Anterior cingulate cortex (tissue), 58 donors: ENCODE data around the gene ITGA4.

Experiments
- DNase-seq, 58 donors: peaks; one replicate each; lab custom pipeline; 2025; lab: John Stamatoyannopoulos, UW

The ITGA4 gene

DNA sequence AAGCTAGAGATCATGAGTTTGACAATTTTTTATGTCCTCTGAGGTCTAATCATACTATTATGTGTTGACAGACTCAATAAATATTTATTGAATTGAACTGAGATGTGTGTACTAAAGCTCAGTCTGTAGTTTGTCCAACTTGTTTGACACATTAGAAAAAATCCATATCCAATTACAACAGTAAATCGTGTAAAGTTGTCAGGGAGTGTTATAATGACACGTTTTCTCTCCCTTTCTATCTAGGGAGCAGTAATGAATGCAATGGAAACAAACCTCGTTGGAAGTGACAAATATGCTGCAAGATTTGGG is 28.4 kb downstream of the ITGA4 start:
- DNase-seq, result no peak

- DNase-seq, result no peak
Observed at GRCh38 chr2:181499231-181499630, 42.0 kb downstream of the ITGA4 start.

- no peak for DNase-seq
Observed at GRCh38 chr2:181500201-181500600, 43.0 kb downstream of the ITGA4 start.

DNA sequence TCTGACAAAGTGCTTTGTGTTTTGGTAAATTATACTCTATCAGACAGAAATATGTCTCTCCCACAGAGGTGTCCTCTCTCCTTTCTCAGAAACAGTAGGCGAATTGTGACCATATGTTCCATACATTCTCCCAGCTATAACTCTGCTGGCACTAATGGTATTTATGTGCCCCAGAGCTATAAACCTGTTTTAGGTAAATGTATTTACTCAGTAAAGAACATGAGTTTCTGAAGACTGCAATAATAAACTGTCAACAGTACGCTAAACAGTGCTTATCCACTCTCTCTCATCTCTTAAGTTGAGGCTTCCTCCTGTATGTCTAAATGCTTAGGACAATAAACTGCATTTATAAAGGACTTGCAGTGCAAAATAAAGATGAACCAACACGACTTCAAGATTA is 58.5 kb downstream of the ITGA4 start:
- no peak for DNase-seq

- no peak for DNase-seq
Observed at GRCh38 chr2:181516992-181517391, 59.8 kb downstream of the ITGA4 start.

DNA sequence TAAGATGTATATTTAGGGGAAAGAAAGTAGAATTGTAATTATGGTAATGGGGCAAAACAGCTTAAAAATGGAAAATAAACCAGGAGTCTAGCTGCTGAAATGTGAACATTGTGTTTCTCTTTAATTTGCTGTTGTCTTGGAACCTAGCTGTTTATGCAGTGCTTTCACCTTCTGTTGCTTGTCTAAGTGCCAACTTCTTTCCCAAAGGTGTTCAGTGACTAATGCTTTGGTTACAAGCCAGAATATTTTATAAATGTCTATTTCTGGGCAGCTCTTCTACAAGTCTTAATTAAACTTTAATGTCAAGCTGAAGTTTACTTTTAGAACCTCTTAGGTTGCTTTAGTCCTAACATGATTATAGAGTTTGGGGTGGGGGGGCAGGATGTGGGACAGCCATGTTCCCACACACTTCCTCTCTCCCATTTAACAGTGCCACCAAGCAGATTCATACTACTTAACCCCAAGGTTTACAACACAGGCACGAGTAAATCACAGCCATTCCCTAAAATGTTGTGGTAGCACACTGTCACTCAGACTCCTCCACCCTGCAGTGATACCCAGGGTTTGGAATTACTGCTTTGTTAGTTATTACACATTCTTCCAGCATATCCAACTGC is 60.6 kb downstream of the ITGA4 start:
- no peak for DNase-seq

GRCh38 chr2:181520253-181520652 is 63.1 kb downstream of the ITGA4 start:
- DNase-seq, result no peak

- no peak for DNase-seq
Observed at GRCh38 chr2:181523756-181524155, 66.6 kb downstream of the ITGA4 start.

GRCh38 chr2:181526014-181526413 is 68.8 kb downstream of the ITGA4 start:
- no peak for DNase-seq

- DNase-seq, result no peak
Observed at GRCh38 chr2:181527058-181527457, 69.9 kb downstream of the ITGA4 start.

DNA sequence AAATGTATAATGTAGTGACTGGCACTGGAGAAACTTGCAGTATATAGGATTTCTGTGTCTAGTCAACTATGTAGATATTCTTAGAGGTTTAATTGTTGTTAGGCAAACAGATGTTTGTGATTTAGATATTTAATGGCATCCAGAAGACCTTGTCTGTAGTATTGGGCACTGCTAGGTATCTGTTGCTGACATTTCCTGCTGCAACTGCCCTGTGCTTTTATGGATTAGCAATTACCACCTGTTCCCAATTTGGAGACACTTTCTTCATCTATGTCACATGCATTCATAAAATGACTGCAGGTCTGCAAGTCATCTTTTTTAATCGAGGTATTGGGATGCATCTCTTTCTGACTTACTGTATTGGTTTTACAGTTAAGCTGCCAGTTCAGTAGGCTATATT is 71.3 kb downstream of the ITGA4 start:
- DNase-seq, result no peak

DNA sequence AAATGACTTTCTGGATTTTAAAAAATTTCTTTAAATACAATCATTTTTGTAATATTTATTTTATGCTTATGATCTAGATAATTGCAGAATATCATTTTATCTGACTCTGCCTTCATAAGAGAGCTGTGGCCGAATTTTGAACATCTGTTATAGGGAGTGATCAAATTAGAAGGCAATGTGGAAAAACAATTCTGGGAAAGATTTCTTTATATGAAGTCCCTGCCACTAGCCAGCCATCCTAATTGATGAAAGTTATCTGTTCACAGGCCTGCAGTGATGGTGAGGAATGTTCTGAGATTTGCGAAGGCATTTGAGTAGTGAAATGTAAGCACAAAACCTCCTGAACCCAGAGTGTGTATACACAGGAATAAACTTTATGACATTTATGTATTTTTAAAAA is 79.5 kb downstream of the ITGA4 start:
- DNase-seq, result no peak

DNA sequence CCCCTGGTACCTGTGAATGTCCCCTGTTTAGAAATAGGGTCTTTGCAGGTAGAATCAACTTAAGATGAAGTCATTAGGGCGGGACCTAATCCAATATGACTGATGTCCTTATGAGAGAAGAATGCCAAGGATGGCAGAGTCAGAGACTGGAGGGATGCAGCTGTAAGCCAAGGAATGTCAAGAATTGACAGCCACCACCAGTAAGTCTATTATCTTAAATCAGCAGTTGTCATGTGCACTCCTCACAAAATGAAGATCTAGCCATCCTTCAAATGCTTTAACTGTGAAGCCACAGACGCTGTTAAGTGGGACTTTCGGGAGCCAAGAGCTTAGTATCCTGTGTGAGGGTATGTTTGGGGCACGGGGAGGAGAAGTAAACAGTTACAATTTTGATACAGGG is 83.2 kb downstream of the ITGA4 start:
- no peak for DNase-seq

DNA sequence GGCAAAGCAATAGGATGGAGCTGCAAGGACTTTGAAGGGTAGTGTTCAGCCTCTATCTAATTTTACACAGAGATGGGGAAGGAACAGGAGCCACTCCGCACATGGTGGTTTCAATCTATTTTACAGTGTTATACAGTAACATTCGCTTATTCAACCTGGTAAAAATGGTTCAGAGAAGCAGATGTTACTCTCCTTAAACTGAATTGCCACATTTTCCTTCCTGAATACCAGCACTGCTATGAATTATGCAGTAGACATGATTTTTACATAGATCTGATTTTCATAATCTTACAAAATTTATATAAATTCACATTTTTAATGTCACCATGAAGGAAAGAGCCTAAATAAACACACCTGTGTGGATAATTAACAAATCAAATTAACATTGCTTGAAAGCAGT is 85.0 kb downstream of the ITGA4 start:
- DNase-seq, result no peak

GRCh38 chr2:181546086-181546485 is 88.9 kb downstream of the ITGA4 start:
- no peak for DNase-seq

- DNase-seq, result no peak
Observed at GRCh38 chr2:181552808-181553207, 95.6 kb downstream of the ITGA4 start.

DNA sequence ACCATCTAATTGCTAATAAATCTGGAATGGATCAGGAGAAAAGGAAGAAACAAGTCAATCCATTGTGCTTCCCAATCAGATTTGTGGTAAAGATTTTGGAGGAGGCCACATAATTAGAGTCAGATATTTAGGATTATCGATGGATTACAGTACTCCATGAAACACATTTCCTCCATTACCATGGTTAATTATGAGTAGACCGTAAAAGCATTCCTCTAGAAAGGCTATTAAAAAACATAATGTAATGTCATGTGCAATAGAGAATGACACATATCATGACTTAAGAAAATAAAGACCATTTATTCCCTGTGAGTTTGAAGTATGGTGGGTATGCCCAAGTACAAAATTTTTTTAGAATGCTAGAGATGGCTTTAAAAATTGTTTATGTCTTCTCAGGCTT is 96.1 kb downstream of the ITGA4 start:
- DNase-seq, result no peak

DNA sequence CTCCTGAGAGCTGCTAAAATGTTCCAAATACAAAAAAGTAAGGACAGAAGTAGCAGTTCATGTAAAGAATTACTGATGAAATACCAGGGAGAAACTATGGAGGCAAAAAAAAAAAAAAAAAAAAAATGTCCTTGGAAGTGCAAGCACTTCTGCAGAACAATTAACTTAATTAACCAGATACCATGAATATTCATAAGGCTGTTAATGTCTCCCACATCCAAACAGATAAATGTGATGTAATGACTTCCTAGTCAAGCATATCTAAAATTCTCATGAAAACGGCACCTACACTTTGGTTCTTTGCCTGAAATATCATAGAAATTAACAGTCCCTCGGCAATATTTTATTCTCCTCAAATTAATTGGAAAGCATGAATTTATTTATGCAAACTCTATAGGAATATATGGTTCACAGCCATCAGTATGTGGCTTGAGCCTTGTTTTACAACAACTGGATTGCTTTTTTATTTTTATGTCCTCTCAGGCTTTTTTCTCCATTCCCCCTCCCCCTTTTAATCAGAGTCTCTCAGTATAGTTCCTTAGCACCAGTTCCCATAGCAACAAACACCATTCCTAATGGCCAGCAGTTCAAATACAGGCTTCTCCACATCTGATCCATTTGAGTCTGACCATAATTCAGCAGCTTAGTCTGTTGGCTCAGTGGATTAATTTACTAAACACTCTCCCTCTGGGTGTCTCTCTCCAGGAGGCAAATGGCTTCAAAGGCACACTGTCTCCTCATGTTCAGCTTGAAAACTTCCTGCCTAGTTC is 97.1 kb downstream of the ITGA4 start:
- no peak for DNase-seq

DNA sequence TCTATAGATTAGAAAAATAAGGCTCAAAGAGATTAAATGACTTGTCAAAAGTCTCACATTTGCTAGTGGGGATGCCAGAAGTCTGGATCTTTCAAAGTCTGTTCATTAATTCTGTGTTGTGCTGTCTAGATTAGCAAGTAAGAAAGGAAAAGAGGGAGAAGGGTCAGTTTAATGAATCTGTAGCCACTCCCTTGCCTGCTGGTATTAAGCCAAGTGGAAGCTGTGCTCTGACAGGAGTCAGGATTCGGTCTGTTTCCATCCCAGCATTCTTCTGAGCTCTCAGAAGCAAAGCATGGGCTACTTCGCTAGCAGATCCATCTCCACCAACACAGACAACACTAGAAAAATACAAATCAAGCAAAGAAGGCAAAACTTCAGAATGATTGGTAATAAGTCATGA is 101.2 kb downstream of the ITGA4 start:
- DNase-seq, result no peak

DNA sequence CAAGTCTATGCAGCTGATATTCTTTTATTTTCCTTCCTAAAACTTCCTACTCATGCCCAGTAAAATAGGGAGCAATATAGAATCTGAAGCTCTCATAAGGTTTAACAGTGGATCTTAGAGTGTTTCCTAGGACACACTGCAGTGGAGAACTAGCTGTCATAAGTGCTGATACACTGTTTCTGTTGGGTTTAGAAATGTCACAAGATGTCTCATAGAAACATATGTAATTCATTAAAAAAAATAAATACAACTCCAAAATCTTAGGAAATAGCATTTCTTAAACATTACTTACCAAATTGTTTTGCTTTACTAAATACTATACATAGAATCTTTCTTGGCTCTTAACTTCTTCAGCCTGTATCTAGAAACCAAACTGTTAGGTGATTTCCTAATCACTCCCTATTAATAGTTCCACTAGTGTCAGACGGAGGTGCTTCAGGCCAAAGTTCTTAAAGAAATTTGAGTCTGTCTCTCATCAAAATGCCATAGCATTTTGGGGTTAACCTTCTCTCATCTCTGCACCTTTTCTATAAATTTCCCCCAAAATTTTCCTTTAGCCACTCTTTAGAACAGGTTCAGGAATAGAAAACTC is 106.0 kb downstream of the ITGA4 start:
- no peak for DNase-seq

GRCh38 chr2:181566334-181567032 is 109.3 kb downstream of the ITGA4 start:
- DNase-seq, result no peak

DNA sequence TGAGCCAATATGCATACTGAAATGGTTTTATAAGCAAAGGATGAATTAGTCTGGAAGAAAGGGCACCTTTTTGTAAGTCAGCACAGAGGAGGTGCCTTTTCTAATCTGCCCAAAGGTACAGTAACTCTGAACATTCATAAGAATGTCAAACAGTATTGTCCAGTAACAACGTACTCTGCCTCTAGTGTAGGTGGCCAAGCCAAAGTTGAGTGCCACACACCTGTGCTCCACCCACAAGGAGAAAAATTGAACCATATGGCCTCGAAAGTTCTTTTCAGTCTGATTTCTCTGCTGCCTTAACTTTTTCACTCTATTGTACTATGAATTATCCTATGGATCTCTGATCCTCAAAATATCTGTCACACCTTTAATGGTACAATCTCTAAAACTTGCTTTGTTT is 112.9 kb downstream of the ITGA4 start:
- no peak for DNase-seq
